WI38 (cell line): ENCODE measurements around the gene FMN2.

Experiments used
- H3K4me3 ChIP-seq: 2 replicates; pipeline ENCODE4 v1.5.1; 2011; ENCODE audit warnings: low read depth, mild to moderate bottlenecking, control low read depth, low read length
- CTCF ChIP-seq: IDR thresholded peaks from 2 replicates; pipeline ENCODE4 v1.5.1; 2012; ENCODE audit warnings: low read depth, mild to moderate bottlenecking, control low read depth, low read length

The FMN2 gene

GRCh38 chr1:240190881-240191401 lies 99.3 kb downstream of the FMN2 start:
- no peak overlapping the region for H3K4me3 ChIP-seq
- peak; percentile 34; the same call in 1 of the 2 replicates for TF ChIP-seq CTCF

DNA sequence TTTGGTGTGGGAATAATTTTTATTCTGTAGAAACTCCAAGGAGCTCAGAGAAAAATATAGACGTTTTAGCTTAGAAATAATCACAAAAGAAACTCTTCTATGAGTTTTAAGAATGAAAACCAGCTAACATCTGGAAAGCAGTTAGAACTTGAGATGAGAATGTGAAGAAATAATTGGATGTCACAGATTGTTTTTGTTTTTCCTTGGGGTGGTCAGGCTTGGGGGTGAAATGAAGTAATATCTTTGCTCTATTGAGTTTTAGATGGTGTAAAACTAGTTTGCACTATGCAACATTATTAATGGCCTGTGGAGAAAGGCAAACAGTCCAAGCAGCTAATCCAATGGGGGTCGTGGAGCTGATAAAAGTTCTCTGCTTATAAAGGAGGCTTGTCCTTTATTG lies 101.2 kb downstream of the FMN2 start:
- TF ChIP-seq CTCF = no peak
- no peak overlapping the region for H3K4me3 ChIP-seq

- H3K4me3 ChIP-seq = no peak overlapping the region
- no peak for TF ChIP-seq CTCF
These were observed 102.0 kb downstream of the FMN2 start for GRCh38 chr1:240193679-240194078.

GRCh38 chr1:240194120-240194519 lies 102.4 kb downstream of the FMN2 start:
- H3K4me3 ChIP-seq = no peak overlapping the region
- no peak for TF ChIP-seq CTCF

DNA sequence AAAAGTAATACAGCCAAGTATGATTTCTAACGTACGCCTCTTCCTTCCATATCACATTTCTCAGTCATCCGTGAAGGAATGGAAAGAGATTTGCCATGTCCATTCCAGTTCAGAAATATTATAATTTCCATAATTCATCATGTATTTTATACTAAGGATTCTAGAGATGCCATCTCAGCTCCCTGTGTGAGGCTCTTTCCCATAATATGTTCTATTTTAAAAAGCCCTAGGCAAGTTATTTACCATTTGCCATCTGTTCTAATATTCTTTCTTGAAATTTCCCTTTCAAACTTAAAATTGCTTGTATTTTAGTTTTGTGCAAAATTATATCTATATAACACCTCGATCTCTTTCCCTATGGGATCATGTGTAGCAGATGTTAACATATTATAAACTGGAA lies 106.7 kb downstream of the FMN2 start:
- TF ChIP-seq CTCF = no peak
- H3K4me3 ChIP-seq = no peak overlapping the region

- H3K4me3 ChIP-seq = no peak overlapping the region
- no peak for TF ChIP-seq CTCF
These were observed 108.3 kb downstream of the FMN2 start for GRCh38 chr1:240199758-240200645.

- no peak for TF ChIP-seq CTCF
- no peak overlapping the region for H3K4me3 ChIP-seq
These were observed 110.2 kb downstream of the FMN2 start for GRCh38 chr1:240201931-240202330.
